GM12873 (cell line): ENCODE measurements around the gene KCNIP1.

Experiments
- TF ChIP-seq, protein P1 (sequence below): IDR thresholded peaks from 2 replicates; pipeline ENCODE4 v1.5.1; 2012; ENCODE audit warnings: low read depth, mild to moderate bottlenecking, moderate library complexity, low read length, control low read depth; ENCODE audit not compliant: insufficient read depth; ENCODE audit errors: missing control alignments

Gene KCNIP1

DNA sequence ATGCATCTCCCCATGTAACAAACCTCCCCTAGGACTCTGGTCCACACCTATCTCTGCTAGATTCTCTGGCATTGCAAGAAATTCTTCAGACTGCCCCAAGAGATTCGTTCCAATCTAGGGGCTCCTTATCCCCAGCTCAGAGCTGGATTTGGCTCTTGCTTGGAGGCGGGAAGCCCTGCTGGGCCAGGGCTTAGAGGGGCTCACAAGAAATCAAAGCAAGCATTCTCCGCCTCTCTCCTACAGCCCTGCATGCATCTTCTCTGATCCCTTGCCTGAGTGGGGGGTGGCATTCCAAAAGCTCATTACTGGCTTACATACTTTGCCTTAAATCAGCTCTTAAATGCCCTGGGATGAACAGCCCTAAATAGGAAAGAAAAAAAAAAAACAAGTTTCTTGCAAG lies 75.8 kb downstream of the KCNIP1 start:
- TF ChIP-seq, protein P1, sequence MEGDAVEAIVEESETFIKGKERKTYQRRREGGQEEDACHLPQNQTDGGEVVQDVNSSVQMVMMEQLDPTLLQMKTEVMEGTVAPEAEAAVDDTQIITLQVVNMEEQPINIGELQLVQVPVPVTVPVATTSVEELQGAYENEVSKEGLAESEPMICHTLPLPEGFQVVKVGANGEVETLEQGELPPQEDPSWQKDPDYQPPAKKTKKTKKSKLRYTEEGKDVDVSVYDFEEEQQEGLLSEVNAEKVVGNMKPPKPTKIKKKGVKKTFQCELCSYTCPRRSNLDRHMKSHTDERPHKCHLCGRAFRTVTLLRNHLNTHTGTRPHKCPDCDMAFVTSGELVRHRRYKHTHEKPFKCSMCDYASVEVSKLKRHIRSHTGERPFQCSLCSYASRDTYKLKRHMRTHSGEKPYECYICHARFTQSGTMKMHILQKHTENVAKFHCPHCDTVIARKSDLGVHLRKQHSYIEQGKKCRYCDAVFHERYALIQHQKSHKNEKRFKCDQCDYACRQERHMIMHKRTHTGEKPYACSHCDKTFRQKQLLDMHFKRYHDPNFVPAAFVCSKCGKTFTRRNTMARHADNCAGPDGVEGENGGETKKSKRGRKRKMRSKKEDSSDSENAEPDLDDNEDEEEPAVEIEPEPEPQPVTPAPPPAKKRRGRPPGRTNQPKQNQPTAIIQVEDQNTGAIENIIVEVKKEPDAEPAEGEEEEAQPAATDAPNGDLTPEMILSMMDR: no peak

DNA sequence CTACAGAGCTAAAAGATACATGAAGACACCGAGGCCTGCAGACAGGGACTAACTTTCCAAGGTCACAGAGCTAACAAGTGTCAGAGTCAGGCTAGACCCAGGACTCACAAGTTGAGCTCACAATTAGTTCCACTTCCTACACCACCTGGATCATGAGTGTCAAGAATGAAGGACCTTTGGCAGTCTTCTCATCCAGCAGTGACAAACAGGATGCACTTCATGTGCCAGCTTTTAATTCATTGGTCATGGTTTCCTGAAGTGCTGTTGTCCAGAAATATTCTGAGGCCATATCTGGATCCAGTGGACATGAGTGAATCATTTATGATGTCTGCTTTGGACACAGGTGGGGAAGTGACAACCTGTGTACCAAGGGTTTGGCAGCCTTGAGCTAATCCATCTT lies 77.4 kb downstream of the KCNIP1 start:
- TF ChIP-seq, protein P1: no peak

DNA sequence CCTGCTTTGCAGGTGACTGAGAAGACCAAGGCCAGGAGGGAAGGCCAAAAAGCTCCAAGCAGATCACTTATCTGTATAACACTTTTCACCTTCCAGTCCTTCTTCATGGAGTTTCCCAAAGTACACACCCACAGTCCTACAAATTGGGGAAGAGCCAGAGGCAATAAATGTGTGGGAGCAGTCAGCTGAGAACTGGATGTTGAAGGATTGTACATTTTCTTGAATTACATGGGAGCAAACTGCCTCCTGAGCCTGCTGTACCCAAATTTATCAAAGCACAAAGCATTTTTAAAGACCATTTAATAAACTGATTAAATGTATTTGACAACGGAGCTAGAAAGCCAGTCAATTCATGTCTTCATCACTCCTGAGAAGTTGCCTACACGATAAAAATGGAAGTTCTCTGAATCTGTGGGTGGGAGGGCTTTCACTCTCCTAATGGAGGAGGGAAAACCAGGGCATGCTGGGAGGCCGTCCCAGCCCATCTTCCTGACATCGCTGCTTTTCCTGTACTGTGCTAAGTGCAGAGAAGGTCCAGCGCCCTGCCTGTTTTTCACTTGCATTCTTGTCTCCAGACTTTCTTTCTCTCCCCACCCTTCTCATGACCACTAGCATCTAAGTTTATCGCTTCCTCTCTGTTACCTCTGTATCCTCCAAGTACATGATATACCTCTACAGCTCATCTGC lies 79.0 kb downstream of the KCNIP1 start:
- TF ChIP-seq, protein P1: no peak

DNA sequence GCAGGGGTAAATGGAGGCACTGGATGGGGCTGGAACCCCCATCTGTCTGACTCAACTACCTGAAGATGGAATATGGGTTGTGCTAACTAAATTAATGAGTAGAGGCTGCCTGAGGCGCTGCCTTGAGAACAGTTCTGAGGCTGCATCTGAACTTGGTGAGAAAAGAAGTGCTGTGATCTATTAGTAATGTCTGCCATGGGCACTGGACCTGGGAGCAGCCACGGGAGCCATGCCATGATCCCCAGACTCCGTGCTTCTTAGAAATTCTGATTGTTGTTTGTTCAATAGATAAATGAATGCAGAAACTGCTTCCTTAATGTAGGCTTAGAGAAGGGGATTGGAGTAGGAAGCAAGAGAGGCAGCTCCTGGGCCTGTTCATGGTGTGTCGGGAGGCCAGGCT lies 80.2 kb downstream of the KCNIP1 start:
- TF ChIP-seq, protein P1: no peak

DNA sequence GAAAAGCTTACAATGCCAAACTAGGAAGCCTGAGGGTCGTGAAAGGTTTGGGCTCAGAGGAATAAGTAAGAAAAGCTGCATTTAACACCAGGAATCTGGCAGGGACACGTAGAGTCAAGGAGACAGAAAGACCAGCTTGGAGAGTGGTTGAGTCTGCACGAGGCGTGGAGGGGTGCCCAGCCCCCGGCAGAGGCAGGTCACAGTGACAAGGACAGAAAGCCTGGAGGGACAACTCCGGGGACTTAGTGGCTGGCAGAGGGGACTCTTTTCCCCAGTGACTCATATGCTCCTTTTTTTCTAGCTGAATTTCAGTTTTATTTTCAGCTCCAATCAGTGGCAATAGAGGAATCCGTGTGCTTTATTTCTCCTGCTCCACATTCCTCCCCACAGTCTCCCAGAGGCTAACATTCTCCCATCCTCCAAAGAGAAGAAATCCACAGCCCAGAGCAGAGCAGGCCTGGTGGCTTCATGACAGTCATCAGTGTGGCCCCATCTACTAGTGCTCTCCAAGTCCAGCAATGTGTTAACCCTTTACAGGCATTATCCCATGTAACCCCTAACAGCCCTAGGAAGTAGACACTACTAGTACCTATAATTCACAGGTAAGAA lies 80.7 kb downstream of the KCNIP1 start:
- TF ChIP-seq, protein P1: no peak

DNA sequence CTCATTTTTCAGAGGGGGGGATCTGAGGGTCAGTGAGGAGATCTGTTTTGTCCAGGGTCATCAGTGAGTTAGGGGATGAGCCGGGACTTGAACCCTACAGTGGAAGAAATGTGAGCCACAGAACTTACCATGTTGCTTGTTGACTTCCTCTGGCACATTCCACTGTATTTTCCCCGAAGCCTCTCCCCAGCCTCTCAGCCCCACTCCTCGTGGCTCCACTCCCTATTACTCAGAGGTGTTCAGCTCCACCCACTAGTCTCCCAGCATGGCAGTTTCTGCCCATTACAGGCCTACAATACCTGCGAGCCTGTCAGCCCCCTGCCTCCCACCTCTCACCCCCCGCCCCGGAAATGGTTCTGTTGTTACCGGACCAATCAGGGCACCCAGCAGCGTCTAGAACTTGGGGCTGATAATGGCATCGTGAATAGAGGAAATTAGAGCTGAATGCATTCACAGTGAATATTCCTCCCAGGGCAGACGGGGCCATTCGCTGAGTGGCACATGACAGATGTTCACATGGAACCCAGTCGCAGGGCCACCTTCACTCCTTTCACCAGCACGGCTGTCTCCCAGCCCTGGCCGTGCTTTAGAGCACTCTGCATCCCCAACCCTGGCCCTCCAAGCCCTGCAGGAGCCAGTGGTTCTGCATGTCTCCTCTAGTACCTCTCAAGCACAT lies 81.6 kb downstream of the KCNIP1 start:
- TF ChIP-seq, protein P1: no peak

DNA sequence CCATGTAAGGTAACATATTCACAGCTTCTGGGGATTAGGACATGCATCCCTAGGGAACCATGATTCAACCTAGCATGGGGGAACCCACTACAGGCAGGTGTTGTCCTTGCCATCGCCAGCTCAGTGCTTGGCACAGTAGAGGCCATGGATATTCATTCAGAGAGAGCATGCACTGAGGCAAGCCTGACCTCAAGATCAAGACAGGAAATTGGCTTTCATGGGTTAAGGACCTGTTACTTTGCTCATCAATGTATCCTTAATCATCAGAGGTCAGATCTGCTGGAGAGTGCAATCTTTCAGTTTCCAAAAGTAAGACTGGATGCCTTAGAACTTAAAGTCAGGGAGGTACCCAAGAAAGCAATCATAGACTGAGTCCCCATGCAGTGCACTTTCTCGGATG lies 84.0 kb downstream of the KCNIP1 start:
- TF ChIP-seq, protein P1: no peak
